Hepatocyte (in vitro differentiated cells): ENCODE measurements around the gene NOC2L. TPM values are rescaled to one million over a fixed set of nuclear protein-coding genes. Genes with fewer than 3 reads are reported as not detected.
A peak's percentile ranks its signal among the peaks of the same experiment; 100 is the strongest.

Source experiments
- DNase-seq: peaks from one replicate; pipeline ENCODE4 v3.0.0-alpha.2; 2016; ENCODE audit warnings: low spot score
- H2AFZ ChIP-seq: fragments of 200-600 bp; sonication (generic); 2 replicates; pipeline ENCODE4 v1.6.0; 2016; ENCODE audit warnings: antibody characterized with exemption, mild to moderate bottlenecking
- H3K27ac ChIP-seq: fragments of 200-600 bp; sonication (generic); 2 replicates; pipeline ENCODE4 v1.5.1; 2016; ENCODE audit warnings: mild to moderate bottlenecking
- H3K27me3 ChIP-seq: fragments of 200-600 bp; sonication (generic); 2 replicates; pipeline ENCODE4 v1.6.1; 2016
- H3K36me3 ChIP-seq: fragments of 200-600 bp; sonication (generic); replicated peaks from 2 replicates; pipeline ENCODE4 v1.5.1; 2016; ENCODE audit warnings: low read depth; ENCODE audit not compliant: insufficient read depth
- H3K4me1 ChIP-seq: fragments of 200-600 bp; sonication (generic); 2 replicates; pipeline ENCODE4 v1.5.1; 2016; ENCODE audit warnings: mild to moderate bottlenecking, moderate library complexity; ENCODE audit not compliant: insufficient read depth
- H3K4me2 ChIP-seq: fragments of 200-600 bp; sonication (generic); 2 replicates; pipeline ENCODE4 v1.6.0; 2016
- H3K4me3 ChIP-seq: fragments of 200-600 bp; sonication (generic); 2 replicates; pipeline ENCODE4 v1.5.1; 2016; ENCODE audit warnings: mild to moderate bottlenecking
- H3K79me2 ChIP-seq: fragments of 200-600 bp; sonication (generic); 2 replicates; pipeline ENCODE4 v1.6.0; 2017; ENCODE audit warnings: mild to moderate bottlenecking
- H3K9me2 ChIP-seq: fragments of 200-600 bp; sonication (generic); replicated peaks from 2 replicates; pipeline ENCODE4 v1.6.0; 2017; ENCODE audit warnings: mild to moderate bottlenecking; ENCODE audit not compliant: insufficient read depth
- H3K9me3 ChIP-seq: fragments of 200-600 bp; sonication (generic); 2 replicates; pipeline ENCODE4 v1.5.1; 2016; ENCODE audit warnings: low read depth, mild to moderate bottlenecking
- H4K20me1 ChIP-seq: fragments of 200-600 bp; sonication (generic); 2 replicates; pipeline ENCODE4 v1.6.0; 2016; ENCODE audit warnings: mild to moderate bottlenecking; ENCODE audit not compliant: insufficient read depth, poor library complexity, severe bottlenecking
- CTCF ChIP-seq: fragments of 200-600 bp; sonication (generic); IDR thresholded peaks from 2 replicates; pipeline ENCODE4 v1.5.1; 2016; ENCODE audit warnings: antibody characterized with exemption, mild to moderate bottlenecking; ENCODE audit not compliant: poor library complexity
- EZH2 ChIP-seq: fragments of 200-600 bp; sonication (generic); IDR thresholded peaks from 2 replicates; pipeline ENCODE4 v1.6.1; 2016; ENCODE audit warnings: antibody characterized with exemption, mild to moderate bottlenecking, borderline replicate concordance
- EZH2phosphoT487 ChIP-seq: fragments of 200-600 bp; sonication (generic); IDR thresholded peaks from one replicate; pipeline ENCODE4 v1.6.1; 2018; ENCODE audit warnings: antibody characterized with exemption, mild to moderate bottlenecking, low read depth, moderate library complexity; ENCODE audit not compliant: unreplicated experiment, severe bottlenecking
- WGBS: methylation state at CpG from one replicate; pipeline ENCODE4 v1.1.6; 2016; ENCODE audit warnings: low lambda C conversion rate; ENCODE audit errors: missing lambda C conversion rate; 5-methylcytosine and 5-hydroxymethylcytosine counted together
- polyA plus RNA-seq: library from polyadenylated mRNA; unstranded; fragments of >200 nt; fragmentation: Nextera tagmentation; extraction: Ambion mirVana; gene quantifications from 2 replicates; pipeline ENCODE4 v1.2.1, GENCODE V29; 2016
- total RNA-seq: library from RNA; depleted of rRNA; stranded (reverse); fragments of >200 nt; gene quantifications from 2 replicates; pipeline ENCODE4 v1.2.3, GENCODE V29; 2014

NOC2L gene
- total and polyA plus RNA-seq, 2 experiments from 2014 or later, result 44.3 to 66.6 TPM

GRCh38 chr1:985126-985525 is 26.1 kb upstream of the NOC2L start:
- H3K79me2 ChIP-seq, result no peaks in the 10 kb centered on the region
- no peaks in the 10 kb centered on the region for H3K36me3 ChIP-seq
- WGBS, result 81% methylated on average over 13 of the region's 13 CpGs
- no peak overlapping the region for H3K4me3 ChIP-seq
- DNase-seq, result no peak
- no peak overlapping the region for H2AFZ ChIP-seq
- H3K27me3 ChIP-seq, result peaks cover 9% of the 10 kb centered on the region
- no peaks in the 10 kb centered on the region for H3K4me1 ChIP-seq
- TF ChIP-seq EZH2phosphoT487 (no peak), CTCF (no peak), EZH2 (no peak)
- no peak overlapping the region for H3K27ac ChIP-seq
- no peaks in the 10 kb centered on the region for H3K9me3 ChIP-seq
- no peaks in the 10 kb centered on the region for H4K20me1 ChIP-seq
- no peak overlapping the region for H3K4me2 ChIP-seq
- H3K9me2 ChIP-seq, result no peaks in the 10 kb centered on the region

GRCh38 chr1:984476-984814 is 25.4 kb upstream of the NOC2L start:
- Histone ChIP-seq H3K4me3 (no peak overlapping the region), H3K4me1 (no peaks in the 10 kb centered on the region), H4K20me1 (no peaks in the 10 kb centered on the region), H3K9me3 (no peaks in the 10 kb centered on the region), H3K4me2 (peak overlapping the region; percentile 95), H3K27me3 (peaks cover 6% of the 10 kb centered on the region), H2AFZ (peak overlapping the region; percentile 60), H3K36me3 (no peaks in the 10 kb centered on the region), H3K9me2 (no peaks in the 10 kb centered on the region), H3K79me2 (no peaks in the 10 kb centered on the region), H3K27ac (no peak overlapping the region)
- DNase-seq, result no peak
- TF ChIP-seq EZH2phosphoT487 (no peak), EZH2 (no peak), CTCF (no peak)
- WGBS, result 61% methylated on average over 11 of the region's 12 CpGs

GRCh38 chr1:983798-984475 is 24.9 kb upstream of the NOC2L start:
- peak; percentile 69 for DNase-seq

More at GRCh38 chr1:983798-984475, 24.9 kb upstream of the NOC2L start:
- no peaks in the 10 kb centered on the region for H3K4me1 ChIP-seq
- H3K27ac ChIP-seq, result no peak overlapping the region
- WGBS, result 32% methylated on average over 20 of the region's 29 CpGs
- H4K20me1 ChIP-seq, result no peaks in the 10 kb centered on the region
- H3K9me2 ChIP-seq, result no peaks in the 10 kb centered on the region
- TF ChIP-seq EZH2 (no peak), EZH2phosphoT487 (no peak), CTCF (peak; percentile 96)
- peaks cover 5% of the 10 kb centered on the region for H3K27me3 ChIP-seq
- H2AFZ ChIP-seq, result peak overlapping the region; percentile 60
- H3K9me3 ChIP-seq, result no peaks in the 10 kb centered on the region
- H3K4me3 ChIP-seq, result no peak overlapping the region
- H3K79me2 ChIP-seq, result no peaks in the 10 kb centered on the region
- H3K4me2 ChIP-seq, result peak overlapping the region; percentile 95
- H3K36me3 ChIP-seq, result no peaks in the 10 kb centered on the region
